NCI-H2196 (cell line): Measurements from ENCODE around the gene RIPOR3.
A peak's percentile ranks its signal among the peaks of the same experiment; 100 is the strongest.
"Not testable (repeated sequence)": the region's sequence is repeated elsewhere in the genome, so short reads cannot be mapped to it uniquely, and the experiment has no call there.

Source experiments
- DNase-seq: peaks from one replicate; lab custom pipeline; 2025; ENCODE audit not compliant: unreplicated experiment; lab: John Stamatoyannopoulos, UW

The RIPOR3 gene

DNA sequence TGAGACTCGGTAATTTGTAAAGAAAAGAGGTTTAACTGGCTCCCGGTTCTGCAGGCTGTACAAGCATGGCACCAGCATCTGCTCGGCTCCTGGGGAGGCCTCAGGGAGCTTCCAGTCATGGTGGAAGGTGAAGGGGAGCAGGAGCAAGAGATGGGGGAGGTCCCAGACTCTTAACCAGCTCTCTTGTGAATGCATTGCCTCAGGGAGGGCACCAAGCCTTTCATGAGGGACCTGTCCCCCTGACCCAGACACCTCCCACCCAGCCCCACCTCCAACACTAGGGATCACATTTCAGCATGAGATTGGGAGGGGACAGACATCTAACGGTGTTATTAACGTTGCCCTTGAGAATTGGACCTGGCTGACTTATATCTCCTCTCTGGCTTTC is 112.6 kb downstream of the RIPOR3 start:
- DNase-seq: no peak

DNA sequence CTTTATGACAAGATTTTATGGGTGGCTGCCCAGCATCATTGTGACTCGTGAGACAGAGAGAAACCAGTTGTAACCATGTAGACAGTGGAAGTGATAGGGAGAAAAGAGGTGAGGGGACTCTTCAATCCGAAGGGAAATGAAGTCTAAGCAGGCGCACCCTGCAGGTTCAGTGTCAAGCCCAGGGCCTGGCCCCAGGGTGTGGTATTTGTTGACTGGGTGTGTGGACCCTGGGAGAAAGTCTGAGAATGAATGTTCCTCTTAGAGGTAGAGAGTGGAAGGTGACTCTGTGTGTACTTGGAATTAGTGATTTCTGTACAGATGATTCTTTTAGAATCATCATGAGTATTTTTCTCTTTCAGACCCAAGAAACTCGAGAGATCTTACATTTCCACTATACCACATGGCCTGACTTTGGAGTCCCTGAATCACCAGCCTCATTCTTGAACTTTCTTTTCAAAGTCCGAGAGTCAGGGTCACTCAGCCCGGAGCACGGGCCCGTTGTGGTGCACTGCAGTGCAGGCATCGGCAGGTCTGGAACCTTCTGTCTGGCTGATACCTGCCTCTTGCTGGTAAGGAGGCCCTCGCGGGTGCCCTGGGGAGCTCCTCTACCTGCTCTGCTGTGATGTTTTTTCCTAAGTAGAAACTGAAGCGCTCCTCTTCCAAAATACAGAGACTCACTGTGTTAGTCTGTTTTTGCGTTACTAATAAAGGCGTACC is 113.1 kb downstream of the RIPOR3 start:
- DNase-seq: no peak

DNA sequence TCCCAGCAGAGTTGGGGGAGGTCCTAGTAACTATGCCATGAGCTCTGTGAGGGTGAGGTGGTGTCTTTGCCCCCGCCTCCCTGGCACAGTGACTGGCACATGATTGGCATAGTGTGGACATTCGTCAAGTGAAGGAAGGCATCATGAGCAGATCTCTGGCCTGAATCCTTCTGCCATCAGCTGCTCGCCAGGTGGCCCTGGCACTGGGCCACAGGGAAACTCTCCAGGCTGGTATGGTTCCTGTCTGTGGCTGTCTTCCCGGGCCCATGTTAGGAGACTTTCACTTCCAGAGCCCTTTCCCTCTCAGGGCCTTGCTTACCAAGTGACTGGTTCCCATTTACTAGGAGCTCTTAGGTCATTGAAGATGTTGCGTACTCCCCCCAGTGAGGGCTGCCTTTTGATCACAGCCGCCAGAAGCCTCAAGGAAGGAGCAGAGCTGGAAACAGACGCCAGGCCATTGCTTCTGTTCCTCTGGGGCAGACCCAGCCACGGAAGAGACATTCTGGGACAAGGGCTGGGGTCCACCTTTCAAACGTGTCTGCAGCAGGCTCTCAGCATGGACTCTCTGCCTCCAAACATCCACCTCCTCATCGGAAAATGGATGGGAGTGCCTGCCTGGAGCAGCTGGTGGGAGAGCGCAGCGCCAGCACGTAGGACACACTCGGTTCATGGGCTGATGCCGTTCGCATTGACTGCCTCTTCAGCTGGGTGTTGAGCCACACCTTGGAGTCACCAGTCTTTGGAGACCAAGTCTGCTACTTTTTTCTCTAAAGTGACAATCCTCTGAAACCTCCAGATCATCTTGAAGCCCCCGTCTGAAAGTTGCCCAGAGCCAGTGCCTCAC is 113.9 kb downstream of the RIPOR3 start:
- peak; percentile 83 for DNase-seq

DNA sequence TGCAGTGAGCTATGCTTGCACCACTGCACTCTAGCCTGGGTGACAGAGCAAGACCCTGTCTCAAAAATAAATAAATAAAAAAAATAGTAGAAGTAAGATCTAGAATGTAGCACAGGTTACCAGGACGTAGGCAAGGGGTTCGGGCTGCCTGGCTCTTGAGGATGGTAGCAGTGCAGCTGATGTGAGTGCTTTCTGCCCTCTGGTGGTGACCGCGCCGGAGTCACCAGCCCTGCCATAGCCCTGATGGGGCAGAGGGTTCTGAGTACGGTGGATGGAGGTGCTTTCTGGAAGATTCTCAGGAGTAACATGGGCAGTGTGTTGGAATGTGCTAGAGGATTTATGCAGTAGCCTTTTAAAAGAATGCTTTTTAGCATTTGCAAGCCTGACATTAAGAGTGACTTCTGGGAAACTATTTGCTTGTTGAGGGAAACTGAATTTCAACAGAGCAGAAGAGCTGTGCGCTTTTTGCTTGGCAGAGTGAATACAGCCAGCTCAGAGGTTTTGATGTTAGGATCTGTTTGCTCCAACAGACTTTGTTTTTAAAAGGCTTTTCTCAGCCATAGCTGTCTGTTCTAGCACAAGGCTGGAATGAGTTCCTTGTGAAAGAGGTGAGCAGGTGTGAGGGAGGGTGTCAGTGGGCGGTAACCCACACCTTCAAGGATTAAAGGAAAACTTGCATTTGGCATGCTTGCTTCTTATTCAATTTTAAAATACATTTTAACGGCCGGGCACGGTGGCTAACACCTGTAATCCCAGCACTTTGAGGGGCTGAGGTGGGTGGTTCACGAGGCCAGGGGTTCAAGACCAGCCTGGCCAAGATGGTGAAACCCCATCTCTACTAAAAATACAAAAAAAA is 115.2 kb downstream of the RIPOR3 start:
- DNase-seq: peak; percentile 47

DNA sequence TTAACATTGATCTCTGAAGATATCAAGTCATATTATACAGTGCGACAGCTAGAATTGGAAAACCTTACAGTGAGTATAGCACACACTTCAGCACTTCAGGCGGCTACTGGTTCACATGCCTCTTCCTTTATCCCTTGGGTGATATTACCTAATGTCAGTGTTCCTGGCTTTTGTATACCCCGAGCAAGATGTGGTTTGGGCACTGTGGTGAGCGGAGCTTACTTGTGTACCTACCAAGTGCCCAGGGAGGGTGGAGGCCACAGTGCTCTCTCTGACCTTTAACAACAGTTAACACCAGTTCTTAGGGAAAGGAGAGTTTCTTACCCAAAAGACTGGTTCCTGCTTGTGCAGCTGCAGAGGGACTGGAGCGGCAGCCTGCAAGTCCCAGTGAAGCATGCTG is 116.8 kb downstream of the RIPOR3 start:
- DNase-seq: no peak

DNA sequence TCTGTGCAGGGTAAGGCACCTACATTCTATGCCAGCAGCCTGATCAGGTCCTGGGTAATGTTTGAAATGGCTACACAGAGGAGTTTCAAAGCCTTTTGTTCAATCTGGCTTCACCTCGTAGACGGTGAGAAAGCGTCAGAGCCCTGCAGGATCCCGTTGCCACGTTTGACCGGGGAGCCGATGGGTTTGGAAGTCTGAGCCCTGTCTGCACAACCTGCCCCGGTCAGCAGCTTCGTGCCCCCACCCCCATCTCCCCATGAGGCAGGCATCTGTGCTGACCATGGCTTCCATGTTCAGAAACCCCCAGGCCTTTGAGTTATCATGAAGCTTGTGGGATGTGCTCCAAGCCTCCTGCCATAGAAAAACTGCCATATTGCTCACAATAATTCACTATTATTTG is 117.2 kb downstream of the RIPOR3 start:
- no peak for DNase-seq

DNA sequence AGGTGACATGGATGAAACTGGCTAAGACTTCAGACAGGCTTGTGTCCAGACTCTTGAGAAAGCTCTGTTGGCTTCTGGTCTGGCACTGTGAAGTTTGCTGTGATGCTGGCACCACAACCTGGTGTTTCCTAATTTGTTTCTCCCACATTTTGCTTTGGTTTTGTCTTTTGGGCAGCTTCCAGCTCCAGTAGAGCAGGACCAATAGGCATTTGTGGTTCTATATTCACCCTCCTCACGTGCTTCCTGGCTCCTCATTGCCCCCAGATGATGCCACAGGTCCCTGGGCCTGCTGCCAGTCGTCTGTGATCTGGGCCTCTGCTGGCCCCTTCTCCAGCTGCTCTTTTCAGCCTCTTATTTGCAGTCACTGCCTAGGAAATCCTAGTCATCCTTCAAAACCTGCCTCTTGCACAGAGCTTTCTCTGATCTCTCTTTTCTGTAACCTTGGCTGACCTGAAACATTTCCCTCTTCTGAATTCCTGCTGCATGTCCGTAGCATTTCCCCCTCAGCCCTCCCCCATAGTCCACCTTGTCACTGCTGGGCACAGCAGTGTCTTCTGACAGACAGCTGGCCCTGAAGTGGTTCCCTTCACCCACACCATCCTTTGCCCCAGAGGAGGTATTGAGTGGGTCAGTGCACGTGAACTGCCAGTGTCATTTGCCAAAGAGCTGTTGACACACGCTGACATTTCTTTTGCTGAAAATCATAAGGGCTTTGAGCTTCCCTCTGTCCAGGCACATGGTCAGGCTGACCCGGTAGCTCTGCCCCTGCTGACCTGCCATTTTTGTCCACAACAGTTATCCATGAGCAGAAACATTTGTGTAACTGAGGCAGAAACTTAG is 118.2 kb downstream of the RIPOR3 start:
- DNase-seq: peak; percentile 86

DNA sequence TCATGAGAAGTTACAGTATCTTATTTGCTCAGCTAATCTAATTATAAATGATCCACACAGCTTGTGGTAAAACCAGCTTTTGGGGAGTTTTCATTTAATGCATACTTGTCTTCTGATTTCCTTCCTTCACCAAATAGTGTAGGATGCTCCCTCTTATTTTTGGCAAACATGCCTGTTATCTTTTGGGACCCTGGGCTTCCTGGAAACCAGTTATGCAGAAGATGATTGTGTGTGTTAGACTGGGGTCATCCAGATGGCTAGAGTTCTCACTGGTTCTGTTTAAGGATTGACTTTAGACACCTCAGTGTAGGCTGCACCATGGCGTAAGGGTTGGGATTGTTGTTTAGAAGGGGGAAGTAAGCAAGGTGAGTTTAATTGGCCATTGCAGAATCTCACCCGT is 119.9 kb downstream of the RIPOR3 start:
- DNase-seq: no peak

DNA sequence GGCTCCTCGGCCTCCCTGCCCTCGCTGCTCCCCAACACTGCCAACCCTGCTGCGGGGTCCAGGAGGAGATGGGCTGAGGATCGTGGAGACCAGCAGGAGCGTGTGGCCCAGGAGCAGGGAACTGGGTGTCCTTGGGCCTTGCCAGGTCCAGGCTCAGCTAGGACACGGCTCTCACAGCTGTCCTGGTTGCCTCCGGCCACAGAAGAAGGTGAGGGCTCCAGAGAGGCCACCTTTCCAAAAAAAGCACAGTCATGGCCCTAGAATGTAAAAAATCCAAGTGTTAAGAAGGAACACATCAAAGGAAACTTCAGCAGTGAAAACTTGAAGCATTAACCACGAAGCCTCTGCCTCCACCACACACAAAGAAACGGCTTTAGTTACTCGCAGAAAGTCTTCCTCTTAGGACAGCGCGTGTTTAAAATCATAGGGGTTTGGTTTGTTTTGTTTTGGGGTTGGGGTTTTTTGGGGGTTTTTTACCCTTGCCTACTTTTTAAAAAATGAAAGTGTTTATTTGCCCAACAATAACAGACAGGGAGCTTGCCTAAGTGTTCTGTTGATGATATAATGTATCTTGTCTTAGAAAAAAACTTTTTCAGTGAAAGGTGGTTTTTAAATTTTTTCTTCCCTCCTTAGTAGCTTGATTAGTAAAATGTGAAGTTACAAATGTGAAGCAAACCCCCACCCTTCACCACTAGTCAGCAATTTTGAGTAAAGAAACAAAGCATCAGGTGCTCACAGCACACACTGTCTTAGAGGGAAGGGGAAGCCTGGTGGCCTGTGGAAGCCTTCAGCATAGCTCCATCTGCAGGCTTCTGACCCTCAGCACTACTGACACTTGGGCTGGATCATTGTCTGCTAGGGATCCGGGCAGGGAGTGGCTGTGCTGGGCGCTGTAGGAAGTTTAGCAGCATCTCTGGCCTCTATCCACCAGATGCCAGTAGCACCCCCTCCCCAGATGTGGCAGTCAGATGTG is 121.2 kb downstream of the RIPOR3 start:
- no peak for DNase-seq

DNA sequence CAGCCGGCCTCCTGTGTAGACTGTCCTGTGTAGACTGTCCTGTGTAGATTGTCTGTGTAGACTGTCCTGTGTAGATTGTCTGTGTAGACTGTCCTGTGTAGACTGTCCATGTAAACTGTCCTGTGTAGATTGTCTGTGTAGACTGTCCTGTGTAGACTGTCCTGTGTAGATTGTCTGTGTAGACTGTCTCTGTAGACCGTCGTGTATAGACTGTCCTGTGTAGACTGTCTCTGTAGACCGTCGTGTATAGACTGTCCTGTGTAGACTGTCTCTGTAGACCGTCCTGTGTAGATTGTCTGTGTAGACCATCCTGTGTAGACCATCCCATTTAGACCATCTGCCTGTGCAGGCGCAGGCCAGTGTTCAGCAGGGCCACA is 121.9 kb downstream of the RIPOR3 start:
- not testable (repeated sequence) for DNase-seq

DNA sequence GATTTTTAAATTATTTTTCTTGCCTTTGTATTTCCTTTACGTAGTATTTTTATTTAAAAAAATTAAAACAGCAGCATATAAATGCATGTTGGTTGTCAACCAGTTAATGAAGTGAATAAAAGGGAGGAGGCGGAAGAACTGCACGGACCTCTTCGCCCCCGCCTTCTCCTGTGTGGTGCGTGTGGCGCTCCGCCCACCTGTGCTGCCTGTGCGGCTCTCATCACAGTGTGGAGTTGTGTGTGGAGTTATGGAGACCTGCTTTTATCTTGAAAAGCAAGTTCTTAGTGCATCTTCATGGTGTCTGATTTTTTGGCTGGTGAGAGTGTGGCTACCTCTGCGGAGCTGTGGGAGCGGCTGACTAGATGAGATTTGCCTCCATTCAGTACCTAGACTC is 122.8 kb downstream of the RIPOR3 start:
- no peak for DNase-seq

DNA sequence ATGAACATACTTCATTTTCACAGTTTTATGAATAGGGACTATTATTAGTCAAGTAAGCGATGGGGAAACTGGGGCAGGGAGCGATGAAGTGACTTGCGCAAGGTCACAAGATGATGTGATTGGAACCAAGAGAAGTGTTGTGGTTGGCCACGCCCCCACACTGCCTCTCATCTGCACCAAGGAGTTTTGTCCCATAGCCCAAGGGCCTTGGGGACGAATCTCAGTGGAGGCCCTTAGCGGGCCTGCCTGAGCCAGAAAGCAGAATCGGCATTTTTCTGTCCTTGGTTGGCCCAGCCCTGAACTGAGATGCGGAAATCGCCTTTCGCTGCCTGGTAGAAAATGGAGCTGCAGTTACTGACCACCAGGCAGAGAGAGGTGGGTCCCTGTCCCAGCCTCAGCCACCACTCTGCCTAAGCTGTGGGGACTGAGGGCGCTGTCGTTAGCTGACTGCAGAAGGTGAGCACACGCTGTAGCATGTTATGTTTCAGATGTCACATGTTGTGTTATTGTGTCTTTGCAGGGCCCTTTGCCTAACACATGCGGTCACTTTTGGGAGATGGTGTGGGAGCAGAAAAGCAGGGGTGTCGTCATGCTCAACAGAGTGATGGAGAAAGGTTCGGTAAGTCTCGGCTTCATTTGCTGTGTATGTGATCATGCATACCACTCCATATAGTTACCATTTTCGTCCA is 123.3 kb downstream of the RIPOR3 start:
- no peak for DNase-seq

DNA sequence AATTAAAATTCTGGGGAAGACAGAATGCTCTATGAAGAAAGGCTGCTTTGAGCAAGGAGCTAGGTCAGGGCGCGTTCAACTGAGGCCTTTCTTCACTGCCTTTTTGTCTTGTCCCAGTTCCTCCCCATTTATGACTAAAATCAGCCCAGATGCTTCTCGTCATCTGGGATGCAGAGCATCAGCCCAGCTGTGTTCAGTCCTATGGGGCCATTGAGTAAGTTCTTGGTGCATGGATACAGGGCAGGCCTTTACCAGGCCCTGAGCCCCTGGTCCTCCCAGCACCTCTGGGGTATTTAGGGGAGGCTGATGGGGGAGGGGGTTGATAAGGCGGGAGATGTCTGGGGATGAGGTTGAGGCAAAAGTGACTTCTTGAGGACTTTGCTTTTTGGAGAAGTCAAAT is 125.5 kb downstream of the RIPOR3 start:
- DNase-seq: no peak

DNA sequence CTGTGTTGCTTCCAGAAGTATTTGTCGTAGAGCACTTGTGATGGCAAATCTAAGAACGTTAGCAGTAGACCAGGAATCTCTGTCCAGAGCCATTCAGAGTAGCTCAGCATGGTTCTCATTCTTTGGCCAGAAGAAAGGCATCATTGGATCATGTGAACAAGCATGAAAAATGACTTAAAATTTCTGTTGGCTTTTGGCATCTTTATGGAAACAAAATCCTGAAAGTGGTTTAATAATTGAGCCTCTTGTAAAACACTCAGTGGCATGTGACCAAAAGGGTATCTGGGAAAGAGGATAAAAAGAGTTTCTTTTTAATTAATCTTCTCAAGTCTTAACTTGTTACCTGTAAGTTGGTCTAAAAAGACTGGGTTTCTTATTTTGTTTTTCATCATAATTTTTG is 126.0 kb downstream of the RIPOR3 start:
- no peak for DNase-seq

DNA sequence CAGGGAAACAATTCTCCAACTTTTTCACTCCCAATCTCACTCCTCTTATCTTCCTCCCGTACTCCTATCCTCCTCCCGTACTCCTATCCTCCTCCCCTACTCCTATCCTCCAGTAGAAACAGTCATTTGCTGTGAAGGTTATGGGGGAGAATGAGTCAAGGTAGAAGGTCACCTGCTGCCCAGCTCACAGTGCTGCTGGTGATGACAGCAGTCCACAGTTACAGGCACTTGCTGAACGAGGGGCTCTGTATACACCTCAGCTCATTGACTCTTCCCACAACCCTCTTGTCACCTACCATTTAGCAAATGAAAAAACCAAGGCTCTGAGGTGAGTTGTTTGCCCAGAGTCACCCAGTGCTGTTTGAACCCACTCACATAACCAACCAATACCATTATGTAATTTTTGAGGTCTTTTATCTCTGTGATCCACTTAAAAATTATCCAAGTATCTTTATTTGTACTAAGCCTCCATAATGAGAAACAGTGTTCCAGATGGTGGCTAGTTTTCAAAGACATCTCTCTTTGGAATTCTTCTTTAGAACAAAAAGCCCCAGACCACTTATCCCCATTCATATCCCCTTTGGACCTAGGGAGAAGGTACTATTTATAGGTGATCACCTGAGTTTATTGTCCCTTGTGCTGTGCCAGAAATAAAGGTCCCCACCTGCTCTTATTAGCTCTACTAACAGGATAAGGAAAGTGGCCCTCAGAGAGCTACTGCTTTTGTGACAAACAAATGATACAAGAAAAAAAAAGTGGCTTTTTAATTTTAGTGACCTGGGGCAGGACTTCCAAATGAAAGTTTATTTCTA is 128.0 kb downstream of the RIPOR3 start:
- DNase-seq: no peak

DNA sequence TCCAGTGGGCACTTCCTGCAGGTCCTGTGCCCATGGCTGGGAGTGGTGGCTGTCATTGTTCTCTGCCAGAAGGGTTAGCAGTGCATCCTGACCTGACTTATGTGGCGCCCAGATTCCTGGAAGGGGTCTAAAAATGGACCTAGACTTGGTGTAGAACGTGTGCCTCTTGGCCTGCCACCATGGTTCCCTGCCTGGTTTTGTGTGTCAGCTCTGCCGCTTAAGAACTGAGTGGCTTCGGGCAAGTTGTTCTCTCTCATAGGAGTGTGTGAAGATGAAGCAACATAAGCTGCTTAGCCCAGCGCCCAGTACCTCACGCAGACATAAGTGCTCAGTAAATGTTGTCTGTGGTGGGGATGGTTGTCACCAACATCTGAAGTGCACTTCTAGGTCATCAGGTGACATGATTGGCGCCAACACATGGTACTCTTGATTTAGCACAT is 129.1 kb downstream of the RIPOR3 start:
- peak; percentile 61 for DNase-seq

DNA sequence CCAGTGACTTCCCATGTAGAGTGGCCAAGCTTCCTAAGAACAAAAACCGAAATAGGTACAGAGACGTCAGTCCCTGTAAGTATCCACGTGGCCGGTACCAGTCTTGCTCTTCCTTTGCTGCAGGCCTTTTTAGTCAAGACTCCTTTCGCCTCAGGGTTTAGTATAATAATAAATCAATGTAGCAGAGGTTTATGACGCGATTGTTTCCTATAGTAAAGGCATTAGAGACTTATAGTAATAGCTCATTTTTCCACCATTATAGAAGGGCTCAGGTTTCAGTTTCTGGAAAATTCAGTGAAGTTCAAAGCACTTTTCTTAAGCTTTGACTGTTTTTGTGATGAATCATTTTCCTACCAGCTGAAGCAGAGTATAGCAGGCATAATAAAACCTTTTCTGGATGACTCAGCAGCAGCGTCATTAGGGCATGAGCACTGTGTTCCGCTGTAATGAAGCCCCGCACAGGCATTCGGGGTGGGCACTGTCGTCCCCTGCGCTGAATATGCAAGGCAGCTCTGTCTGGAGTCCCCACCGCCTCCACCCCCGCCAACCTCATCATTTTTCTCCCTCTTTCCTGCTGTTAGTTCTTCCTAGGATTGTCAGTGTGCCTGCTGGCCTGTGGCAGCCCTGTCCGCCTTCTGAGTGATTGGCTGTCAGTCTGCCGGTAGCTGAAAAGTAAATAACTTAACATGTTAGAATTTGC is 129.8 kb downstream of the RIPOR3 start:
- no peak for DNase-seq

DNA sequence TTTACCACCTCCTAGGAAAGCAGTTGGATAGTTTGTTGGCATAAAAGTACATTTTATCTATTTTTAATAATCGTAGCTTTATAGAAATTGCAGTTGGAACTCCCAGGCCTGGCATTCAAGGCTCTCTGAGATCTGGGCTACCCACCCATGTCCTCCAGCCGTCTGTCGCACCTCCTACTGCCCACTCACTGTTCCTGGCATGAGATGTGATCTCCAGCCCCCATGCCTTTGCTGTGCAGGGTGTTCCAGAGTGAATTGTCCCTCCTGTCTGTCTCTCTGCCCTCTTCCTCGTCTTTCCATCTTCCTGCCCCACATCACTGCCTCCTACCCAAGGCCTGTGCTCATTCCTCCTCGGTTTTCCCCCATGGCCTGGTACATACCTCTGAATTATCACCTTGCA is 130.5 kb downstream of the RIPOR3 start:
- DNase-seq: no peak
